ENCODE measurements around the gene BRSK1.

DNA sequence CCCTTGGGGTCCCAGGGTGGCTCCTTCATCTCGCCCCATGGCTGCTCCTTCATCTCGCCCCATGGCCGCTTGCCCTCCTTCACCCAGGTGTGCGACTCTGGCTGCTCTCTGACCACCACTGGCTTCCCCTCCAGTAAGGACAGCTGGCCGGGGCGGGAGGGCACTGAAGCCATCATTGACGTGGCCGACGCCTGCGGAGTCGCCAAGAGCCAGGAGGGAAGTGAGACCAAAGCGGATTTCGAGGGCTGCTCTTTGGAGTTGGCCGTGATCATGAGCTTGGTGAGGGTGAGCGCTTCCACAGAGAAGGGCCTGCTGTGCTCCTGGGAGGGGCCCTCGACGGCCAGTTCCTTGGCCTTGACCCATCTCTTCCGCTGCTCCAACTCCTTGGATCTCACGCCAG, 74.7 kb downstream of the BRSK1 start:
- TF ChIP-seq EZH2 (IDR thresholded peaks at IDR 0.05; ENCODE audit: insufficient read depth, poor library complexity, severe bottlenecking) (no peak), EZH2phosphoT487 (IDR thresholded peaks at IDR 0.05; ENCODE audit: insufficient read depth, low read depth) (no peak)
